HG02642 (cell line): ENCODE data around the gene SLC41A3.
"Not testable (repeated sequence)": the region's sequence is repeated elsewhere in the genome, so short reads cannot be mapped to it uniquely, and the experiment has no call there.

Experiments
- ATAC-seq: cut with Tn5 transposase; IDR thresholded peaks from one replicate; pipeline ENCODE4 v1.9.1; 2021; ENCODE audit warnings: mild to moderate bottlenecking; ENCODE audit not compliant: unreplicated experiment, poor library complexity

Gene SLC41A3

GRCh38 chr3:126107203-126107939 lies 23.4 kb upstream of the SLC41A3 start:
- no peak for ATAC-seq

GRCh38 chr3:126106336-126107202 lies 22.6 kb upstream of the SLC41A3 start:
- no peak for ATAC-seq

GRCh38 chr3:126105691-126106187 lies 21.8 kb upstream of the SLC41A3 start:
- ATAC-seq: no peak

GRCh38 chr3:126104742-126105605 lies 21.1 kb upstream of the SLC41A3 start:
- no peak for ATAC-seq

GRCh38 chr3:126104028-126104635 lies 20.2 kb upstream of the SLC41A3 start:
- no peak for ATAC-seq

- no peak for ATAC-seq
Measured at GRCh38 chr3:126103121-126104027, 19.4 kb upstream of the SLC41A3 start.

GRCh38 chr3:126102530-126102951 lies 18.6 kb upstream of the SLC41A3 start:
- ATAC-seq: no peak

GRCh38 chr3:126102011-126102410 lies 18.1 kb upstream of the SLC41A3 start:
- ATAC-seq: no peak

- no peak for ATAC-seq
Measured at GRCh38 chr3:126101521-126101982, 17.6 kb upstream of the SLC41A3 start.

- ATAC-seq: no peak
Measured at GRCh38 chr3:126100634-126101301, 16.8 kb upstream of the SLC41A3 start.

GRCh38 chr3:126100269-126100633 lies 16.3 kb upstream of the SLC41A3 start:
- no peak for ATAC-seq

- no peak for ATAC-seq
Measured at GRCh38 chr3:126098391-126098858, 14.5 kb upstream of the SLC41A3 start.

GRCh38 chr3:126097801-126098200 lies 13.9 kb upstream of the SLC41A3 start:
- ATAC-seq: no peak

GRCh38 chr3:126096274-126096673 lies 12.3 kb upstream of the SLC41A3 start:
- ATAC-seq: not testable (repeated sequence)

- not testable (repeated sequence) for ATAC-seq
Measured at GRCh38 chr3:126092128-126092527, 8.2 kb upstream of the SLC41A3 start.

GRCh38 chr3:126087552-126088175 lies 3.7 kb upstream of the SLC41A3 start:
- no peak for ATAC-seq

GRCh38 chr3:126085841-126086240 lies 1.9 kb upstream of the SLC41A3 start:
- ATAC-seq: no peak

GRCh38 chr3:126085276-126085675 lies 1.4 kb upstream of the SLC41A3 start:
- no peak for ATAC-seq
